ENCODE results near the gene RRAD. TPM values are rescaled to one million over a fixed set of nuclear protein-coding genes. Genes with fewer than 3 reads are reported as not detected.

RRAD gene
- total RNA-seq, 1 donor from 2014 or later: 12.1 TPM

DNA sequence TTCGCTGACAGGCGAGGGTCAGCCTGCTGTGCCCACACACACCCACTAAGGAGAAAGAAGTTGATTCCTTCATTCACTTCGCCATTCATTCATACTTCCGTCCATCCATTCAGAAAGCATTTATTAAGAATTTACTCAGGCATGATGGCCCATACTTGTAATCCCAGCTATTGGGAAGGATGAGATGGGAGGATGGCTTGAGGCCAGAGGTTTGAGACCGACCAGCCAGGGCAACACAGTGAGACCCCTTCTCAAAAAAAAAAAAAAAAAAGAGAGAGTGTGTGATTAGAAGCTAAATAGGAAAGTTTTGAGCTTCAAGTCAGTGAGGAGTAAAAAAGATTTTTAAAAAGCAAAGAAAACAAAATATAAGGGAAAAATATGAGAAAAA lies 18.7 kb upstream of the RRAD start:
- H3K4me1 ChIP-seq (ENCODE audit: insufficient read depth, low read length): peaks cover 9% of the 10 kb centered on the region
- peaks cover 13% of the 10 kb centered on the region for H3K36me3 ChIP-seq (ENCODE audit: insufficient read depth, low read length)
- no peak for TF ChIP-seq EZH2 (IDR thresholded peaks at IDR 0.05; ENCODE audit: insufficient read depth, low read length)
- TF ChIP-seq CTCF (IDR thresholded peaks at IDR 0.05; ENCODE audit: insufficient read depth, low read depth, low read length): no peak
- no peaks in the 10 kb centered on the region for H3K9me3 ChIP-seq (ENCODE audit: insufficient read depth, low read depth, low read length)
- no peak for FAIRE-seq
- H3K4me3 Mint-ChIP-seq (ENCODE audit: unreplicated experiment): no peak overlapping the region
- H3K4me2 ChIP-seq (ENCODE audit: low read length): no peak overlapping the region
- H3K4me1 Mint-ChIP-seq (ENCODE audit: low read depth, unreplicated experiment): no peaks in the 10 kb centered on the region
- H3K36me3 Mint-ChIP-seq (ENCODE audit: low read depth, unreplicated experiment): peaks cover 31% of the 10 kb centered on the region
- H3K4me3 ChIP-seq (ENCODE audit: insufficient read depth, low read depth, low read length): no peak overlapping the region
- no peak overlapping the region for H2AFZ ChIP-seq (ENCODE audit: low read depth, low read length)
- no peaks in the 10 kb centered on the region for H3K79me2 ChIP-seq (ENCODE audit: insufficient read depth, low read length)
- peaks cover 8% of the 10 kb centered on the region for H3K27me3 ChIP-seq (ENCODE audit: insufficient read depth, low read length)
- H3K9ac ChIP-seq (ENCODE audit: low read length): no peak overlapping the region
- no peak overlapping the region for H3K27ac Mint-ChIP-seq (ENCODE audit: unreplicated experiment)
- no peak overlapping the region for H3K27ac ChIP-seq (ENCODE audit: low read depth, low read length)
- H3K27me3 Mint-ChIP-seq (ENCODE audit: low read depth, unreplicated experiment): peaks cover 13% of the 10 kb centered on the region
- no peak for DNase-seq (ENCODE audit: low read depth)
- no peaks in the 10 kb centered on the region for H3K9me3 Mint-ChIP-seq (ENCODE audit: unreplicated experiment)
- H4K20me1 ChIP-seq (ENCODE audit: insufficient read depth, low read length): peaks cover 24% of the 10 kb centered on the region

DNA sequence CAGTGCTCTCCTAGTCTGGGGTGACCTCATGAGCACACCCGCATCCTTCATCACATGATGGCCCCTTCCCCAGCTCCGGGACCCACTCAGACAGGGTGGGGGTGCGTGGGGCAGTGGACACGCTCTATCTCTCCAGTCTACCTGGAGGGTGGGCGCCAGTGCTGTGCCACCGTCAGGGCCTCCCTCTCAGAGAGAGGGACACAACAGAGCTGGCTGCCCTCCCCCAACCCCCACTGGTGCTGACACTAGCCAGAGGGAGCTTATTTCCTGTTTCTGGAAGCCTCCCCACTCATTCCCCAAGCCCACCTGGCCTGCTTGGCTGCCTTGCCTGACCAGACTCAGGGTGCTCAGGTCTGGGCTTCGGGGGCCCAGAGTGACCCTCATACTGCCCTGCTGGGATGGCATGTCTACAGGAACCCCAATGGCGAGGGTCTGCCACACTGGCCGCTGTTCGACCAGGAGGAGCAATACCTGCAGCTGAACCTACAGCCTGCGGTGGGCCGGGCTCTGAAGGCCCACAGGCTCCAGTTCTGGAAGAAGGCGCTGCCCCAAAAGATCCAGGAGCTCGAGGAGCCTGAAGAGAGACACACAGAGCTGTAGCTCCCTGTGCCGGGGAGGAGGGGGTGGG lies 18.2 kb upstream of the RRAD start:
- H3K4me3 ChIP-seq (ENCODE audit: insufficient read depth, low read depth, low read length): no peak overlapping the region
- H3K27ac ChIP-seq (ENCODE audit: low read depth, low read length): no peak overlapping the region
- FAIRE-seq: no peak
- no peak overlapping the region for H3K27ac Mint-ChIP-seq (ENCODE audit: unreplicated experiment)
- peaks cover 29% of the 10 kb centered on the region for H4K20me1 ChIP-seq (ENCODE audit: insufficient read depth, low read length)
- H3K27me3 ChIP-seq (ENCODE audit: insufficient read depth, low read length): peaks cover 5% of the 10 kb centered on the region
- no peak overlapping the region for H3K4me2 ChIP-seq (ENCODE audit: low read length)
- H3K36me3 Mint-ChIP-seq (ENCODE audit: low read depth, unreplicated experiment): peaks cover 33% of the 10 kb centered on the region
- peaks cover 11% of the 10 kb centered on the region for H3K27me3 Mint-ChIP-seq (ENCODE audit: low read depth, unreplicated experiment)
- H3K9me3 ChIP-seq (ENCODE audit: insufficient read depth, low read depth, low read length): no peaks in the 10 kb centered on the region
- H3K9me3 Mint-ChIP-seq (ENCODE audit: unreplicated experiment): no peaks in the 10 kb centered on the region
- no peaks in the 10 kb centered on the region for H3K4me1 Mint-ChIP-seq (ENCODE audit: low read depth, unreplicated experiment)
- H3K36me3 ChIP-seq (ENCODE audit: insufficient read depth, low read length): peaks cover 13% of the 10 kb centered on the region
- no peak overlapping the region for H3K4me3 Mint-ChIP-seq (ENCODE audit: unreplicated experiment)
- no peaks in the 10 kb centered on the region for H3K79me2 ChIP-seq (ENCODE audit: insufficient read depth, low read length)
- no peak overlapping the region for H2AFZ ChIP-seq (ENCODE audit: low read depth, low read length)
- H3K9ac ChIP-seq (ENCODE audit: low read length): no peak overlapping the region
- TF ChIP-seq CTCF (IDR thresholded peaks at IDR 0.05; ENCODE audit: insufficient read depth, low read depth, low read length) (no peak), EZH2 (IDR thresholded peaks at IDR 0.05; ENCODE audit: insufficient read depth, low read length) (no peak)
- DNase-seq (ENCODE audit: low read depth): no peak
- H3K4me1 ChIP-seq (ENCODE audit: insufficient read depth, low read length): peaks cover 9% of the 10 kb centered on the region

DNA sequence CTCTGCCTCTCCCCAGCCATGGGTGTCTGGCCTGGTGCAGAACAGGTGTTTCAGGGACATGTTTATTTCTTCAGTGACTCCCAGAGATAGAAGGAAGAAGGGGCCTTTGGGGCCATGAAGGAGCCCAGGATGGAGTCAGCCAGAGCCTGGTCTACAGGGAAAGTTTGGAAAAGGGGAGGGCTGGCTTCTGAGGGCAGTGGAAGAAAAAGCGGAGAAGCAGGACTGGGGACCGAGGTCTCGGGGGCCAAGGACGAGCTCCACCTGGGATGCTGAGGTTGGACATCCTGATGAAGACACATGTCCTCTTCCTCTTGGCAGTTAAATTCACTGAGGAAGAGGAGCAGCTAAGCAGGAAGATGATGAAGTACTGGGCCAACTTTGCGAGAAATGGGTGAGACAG lies 17.6 kb upstream of the RRAD start:
- Histone ChIP-seq H3K27me3 (ENCODE audit: insufficient read depth, low read length) (peaks cover under 1% of the 10 kb centered on the region), H3K27ac (ENCODE audit: low read depth, low read length) (no peak overlapping the region), H4K20me1 (ENCODE audit: insufficient read depth, low read length) (peaks cover 35% of the 10 kb centered on the region), H3K4me3 (ENCODE audit: insufficient read depth, low read depth, low read length) (no peak overlapping the region), H2AFZ (ENCODE audit: low read depth, low read length) (no peak overlapping the region), H3K36me3 (ENCODE audit: insufficient read depth, low read length) (peaks cover 13% of the 10 kb centered on the region), H3K9me3 (ENCODE audit: insufficient read depth, low read depth, low read length) (no peaks in the 10 kb centered on the region), H3K4me1 (ENCODE audit: insufficient read depth, low read length) (peaks cover 3% of the 10 kb centered on the region), H3K79me2 (ENCODE audit: insufficient read depth, low read length) (no peaks in the 10 kb centered on the region), H3K9ac (ENCODE audit: low read length) (no peak overlapping the region), H3K4me2 (ENCODE audit: low read length) (no peak overlapping the region)
- TF ChIP-seq EZH2 (IDR thresholded peaks at IDR 0.05; ENCODE audit: insufficient read depth, low read length) (no peak), CTCF (IDR thresholded peaks at IDR 0.05; ENCODE audit: insufficient read depth, low read depth, low read length) (no peak)
- H3K9me3 Mint-ChIP-seq (ENCODE audit: unreplicated experiment): no peaks in the 10 kb centered on the region
- no peak overlapping the region for H3K4me3 Mint-ChIP-seq (ENCODE audit: unreplicated experiment)
- no peak for DNase-seq (ENCODE audit: low read depth)
- no peaks in the 10 kb centered on the region for H3K4me1 Mint-ChIP-seq (ENCODE audit: low read depth, unreplicated experiment)
- peaks cover 7% of the 10 kb centered on the region for H3K27me3 Mint-ChIP-seq (ENCODE audit: low read depth, unreplicated experiment)
- H3K27ac Mint-ChIP-seq (ENCODE audit: unreplicated experiment): no peak overlapping the region
- H3K36me3 Mint-ChIP-seq (ENCODE audit: low read depth, unreplicated experiment): peaks cover 33% of the 10 kb centered on the region
- FAIRE-seq: no peak

Measured in astrocyte (in vitro differentiated cells and primary cell).